Measurements from ENCODE around the gene SIRT3. TPM values are rescaled to one million over a fixed set of nuclear protein-coding genes. Genes with fewer than 3 reads are reported as not detected.
"Not testable (repeated sequence)": the region's sequence is repeated elsewhere in the genome, so short reads cannot be mapped to it uniquely, and the experiment has no call there.

Gene SIRT3
- total RNA-seq, 1 donor from 2014 or later, result 11.8 TPM

- no peak for DNase-seq (ENCODE audit: low read depth)
- TF ChIP-seq CTCF (conservative IDR thresholded peaks at IDR 0.05; ENCODE audit: low read depth, low read length), result no peak
- H3K4me3 ChIP-seq (ENCODE audit: low read depth, low read length), result no peak overlapping the region
Observed at GRCh38 chr11:221539-221938, 14.6 kb downstream of the SIRT3 start.

- not testable (repeated sequence) for H3K4me3 ChIP-seq (ENCODE audit: low read depth, low read length); DNase-seq (ENCODE audit: low read depth)
Observed at GRCh38 chr11:220641-221215, 15.4 kb downstream of the SIRT3 start.

DNA sequence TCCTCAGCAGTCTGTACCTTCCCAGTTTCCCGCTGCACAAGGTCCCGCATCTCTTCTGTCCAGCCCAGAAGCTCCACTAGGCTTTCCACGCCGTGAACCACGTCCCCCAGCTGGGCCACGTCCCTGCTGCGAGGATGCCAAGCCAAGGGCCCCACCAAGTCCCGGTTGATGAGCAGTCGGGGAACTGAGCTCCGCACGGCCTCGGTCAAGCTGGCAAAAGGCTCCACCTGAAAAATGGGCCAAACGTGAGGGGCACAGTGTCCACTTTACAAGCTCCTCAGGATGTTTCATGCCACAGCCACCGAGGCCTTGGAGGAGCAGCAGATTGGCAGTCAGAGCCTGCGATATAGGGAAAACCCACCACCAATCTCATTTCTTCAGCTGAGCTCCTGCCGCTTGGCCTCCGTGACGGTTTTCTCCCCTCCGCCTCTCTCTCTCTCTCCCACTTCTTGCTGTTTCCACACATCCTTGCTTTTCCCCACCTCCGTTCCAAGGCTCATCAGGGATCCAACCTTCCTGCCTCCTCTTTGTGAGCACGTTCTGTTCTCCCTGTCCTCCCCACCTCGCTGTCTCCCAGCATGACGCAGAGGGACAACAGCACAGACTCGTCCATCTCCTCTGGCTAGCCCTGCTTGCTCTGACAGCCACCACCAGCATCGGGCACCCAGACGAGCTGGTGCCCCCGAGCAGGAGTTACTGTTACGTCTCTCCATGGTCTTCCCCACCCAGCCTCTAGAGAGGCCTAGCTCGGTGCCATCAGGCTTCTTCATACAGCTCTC lies 17.1 kb downstream of the SIRT3 start:
- no peak for DNase-seq (ENCODE audit: low read depth)
- H3K4me3 ChIP-seq (ENCODE audit: low read depth, low read length), result no peak overlapping the region
- TF ChIP-seq CTCF (conservative IDR thresholded peaks at IDR 0.05; ENCODE audit: low read depth, low read length), result no peak

GRCh38 chr11:217704-218103 lies 18.4 kb downstream of the SIRT3 start:
- no peak overlapping the region for H3K4me3 ChIP-seq (ENCODE audit: low read depth, low read length)
- no peak for TF ChIP-seq CTCF (conservative IDR thresholded peaks at IDR 0.05; ENCODE audit: low read depth, low read length)
- no peak for DNase-seq (ENCODE audit: low read depth)

DNA sequence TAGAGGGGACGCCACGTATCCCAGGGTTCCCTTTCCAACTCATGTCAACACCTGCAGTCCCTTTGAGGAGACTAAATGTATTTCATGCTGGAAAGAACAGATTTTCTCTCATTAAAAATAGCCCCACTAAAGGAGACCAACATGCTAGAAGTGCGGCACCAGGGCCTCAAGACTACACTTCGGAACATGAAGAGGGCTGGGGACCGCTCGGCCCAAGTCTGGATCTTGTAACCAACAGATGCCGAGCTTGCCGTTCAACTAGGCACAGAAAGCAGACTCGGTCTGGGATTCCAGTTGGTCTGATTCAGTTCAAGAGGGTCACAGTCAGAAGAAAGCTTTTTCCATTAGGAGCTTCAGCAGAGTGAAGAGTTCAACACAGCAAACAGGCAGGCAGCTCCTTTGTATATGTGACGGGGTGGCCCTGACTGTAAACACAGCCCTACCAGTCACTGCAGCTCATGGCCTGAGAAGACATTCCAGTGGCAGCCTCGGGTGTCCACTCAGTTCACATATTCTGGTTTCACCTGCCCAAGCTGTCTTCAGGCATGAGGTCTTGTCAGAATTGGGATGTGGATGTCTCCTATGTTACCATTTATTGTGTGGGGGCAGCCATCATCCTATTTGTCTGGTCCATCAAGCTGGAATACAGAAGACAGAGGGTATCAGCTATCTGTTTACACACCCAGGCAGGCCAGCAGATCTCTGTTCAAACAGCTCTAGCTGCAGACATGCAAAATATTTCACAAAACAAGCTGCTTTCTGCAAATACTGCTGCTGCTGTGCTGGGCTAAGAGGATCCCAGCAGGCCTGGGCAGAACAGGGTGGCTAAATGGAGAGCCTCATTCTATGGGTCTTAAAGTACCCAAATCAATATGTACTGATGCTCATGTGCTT lies 19.8 kb downstream of the SIRT3 start:
- DNase-seq (ENCODE audit: low read depth), result no peak
- H3K4me3 ChIP-seq (ENCODE audit: low read depth, low read length), result no peak overlapping the region
- no peak for TF ChIP-seq CTCF (conservative IDR thresholded peaks at IDR 0.05; ENCODE audit: low read depth, low read length)

- TF ChIP-seq CTCF (conservative IDR thresholded peaks at IDR 0.05; ENCODE audit: low read depth, low read length), result no peak
- H3K4me3 ChIP-seq (ENCODE audit: low read depth, low read length), result no peak overlapping the region
- DNase-seq (ENCODE audit: low read depth), result no peak
Observed at GRCh38 chr11:215581-216037, 20.5 kb downstream of the SIRT3 start.

GRCh38 chr11:214083-214482 lies 22.1 kb downstream of the SIRT3 start:
- TF ChIP-seq CTCF (conservative IDR thresholded peaks at IDR 0.05; ENCODE audit: low read depth, low read length), result no peak
- no peak overlapping the region for H3K4me3 ChIP-seq (ENCODE audit: low read depth, low read length)
- no peak for DNase-seq (ENCODE audit: low read depth)

All from epithelial cell of proximal tubule (primary cell).